Neural progenitor cell (in vitro differentiated cells): Measurements from ENCODE around the gene PPP6C.

Source experiments
- EZH2 ChIP-seq: fragments of 200-600 bp; sonication (generic); IDR thresholded peaks from 2 replicates; pipeline ENCODE4 v1.6.1; 2017; ENCODE audit warnings: antibody characterized with exemption, mild to moderate bottlenecking, moderate library complexity
- EZH2phosphoT487 ChIP-seq: fragments of 200-600 bp; sonication (generic); IDR thresholded peaks from 2 replicates; pipeline ENCODE4 v1.6.1; 2017; ENCODE audit warnings: antibody characterized with exemption
- TF ChIP-seq, protein P1 (sequence below): fragments of 200-600 bp; sonication (generic); IDR thresholded peaks from 2 replicates; pipeline ENCODE4 v1.5.1; 2017; ENCODE audit warnings: antibody characterized with exemption, mild to moderate bottlenecking

DNA sequence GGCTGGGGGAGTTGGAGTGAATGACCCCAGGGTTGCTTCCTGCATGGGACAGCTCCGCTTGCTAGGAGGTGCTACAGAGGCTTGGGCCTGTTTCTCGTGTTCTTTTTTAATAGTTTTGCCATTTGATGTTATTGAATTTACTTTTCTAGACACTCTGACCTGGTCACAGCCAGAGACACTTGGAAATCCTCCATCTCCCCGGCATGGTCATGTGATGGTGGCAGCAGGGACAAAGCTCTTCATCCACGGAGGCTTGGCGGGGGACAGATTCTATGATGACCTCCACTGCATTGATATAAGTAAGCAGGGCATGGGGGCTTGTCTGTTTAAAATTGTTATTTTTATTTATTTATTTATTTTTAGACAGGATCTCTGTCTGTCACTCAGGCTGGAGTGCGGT lies 38.2 kb upstream of the PPP6C start:
- TF ChIP-seq, protein P1, sequence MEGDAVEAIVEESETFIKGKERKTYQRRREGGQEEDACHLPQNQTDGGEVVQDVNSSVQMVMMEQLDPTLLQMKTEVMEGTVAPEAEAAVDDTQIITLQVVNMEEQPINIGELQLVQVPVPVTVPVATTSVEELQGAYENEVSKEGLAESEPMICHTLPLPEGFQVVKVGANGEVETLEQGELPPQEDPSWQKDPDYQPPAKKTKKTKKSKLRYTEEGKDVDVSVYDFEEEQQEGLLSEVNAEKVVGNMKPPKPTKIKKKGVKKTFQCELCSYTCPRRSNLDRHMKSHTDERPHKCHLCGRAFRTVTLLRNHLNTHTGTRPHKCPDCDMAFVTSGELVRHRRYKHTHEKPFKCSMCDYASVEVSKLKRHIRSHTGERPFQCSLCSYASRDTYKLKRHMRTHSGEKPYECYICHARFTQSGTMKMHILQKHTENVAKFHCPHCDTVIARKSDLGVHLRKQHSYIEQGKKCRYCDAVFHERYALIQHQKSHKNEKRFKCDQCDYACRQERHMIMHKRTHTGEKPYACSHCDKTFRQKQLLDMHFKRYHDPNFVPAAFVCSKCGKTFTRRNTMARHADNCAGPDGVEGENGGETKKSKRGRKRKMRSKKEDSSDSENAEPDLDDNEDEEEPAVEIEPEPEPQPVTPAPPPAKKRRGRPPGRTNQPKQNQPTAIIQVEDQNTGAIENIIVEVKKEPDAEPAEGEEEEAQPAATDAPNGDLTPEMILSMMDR = no peak
- TF ChIP-seq EZH2phosphoT487 = no peak
- no peak for TF ChIP-seq EZH2
